Tongue (tissue), 2 donors: Measurements from ENCODE around the gene PELI3. TPM values are rescaled to one million over a fixed set of nuclear protein-coding genes. Genes with fewer than 3 reads are reported as not detected.
"Not testable (repeated sequence)": the region's sequence is repeated elsewhere in the genome, so short reads cannot be mapped to it uniquely, and the experiment has no call there.

Experiments used
- DNase-seq: peaks from one replicate; pipeline ENCODE4 v3.0.0-alpha.2; 2015
- total RNA-seq: library from RNA; depleted of rRNA; stranded (reverse); fragments of >200 nt; gene quantifications from one replicate; pipeline ENCODE4 v1.2.3, GENCODE V29; 2014

Gene PELI3
- total RNA-seq, 1 donor from 2014 or later, result 5.9 TPM

DNA sequence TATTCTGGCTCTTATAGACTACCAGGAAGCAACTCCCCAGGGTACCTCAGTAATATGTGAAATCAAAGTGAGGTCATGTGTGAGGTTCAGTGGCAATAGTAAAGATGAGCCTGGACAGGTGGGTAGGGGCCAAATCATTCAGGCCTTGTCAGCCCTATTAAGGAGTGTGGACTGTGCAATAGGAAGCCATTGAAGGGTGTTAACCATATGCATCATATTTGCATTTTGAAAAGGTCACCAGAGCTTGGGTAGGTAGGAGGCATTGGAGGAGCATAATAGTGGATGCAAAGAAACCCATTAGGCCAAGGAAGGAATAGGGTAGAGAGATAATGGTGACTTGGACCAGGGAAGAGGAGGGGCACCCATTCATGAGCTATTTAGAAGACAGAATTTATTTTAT, 19.7 kb upstream of the PELI3 start:
- no peak for DNase-seq

DNA sequence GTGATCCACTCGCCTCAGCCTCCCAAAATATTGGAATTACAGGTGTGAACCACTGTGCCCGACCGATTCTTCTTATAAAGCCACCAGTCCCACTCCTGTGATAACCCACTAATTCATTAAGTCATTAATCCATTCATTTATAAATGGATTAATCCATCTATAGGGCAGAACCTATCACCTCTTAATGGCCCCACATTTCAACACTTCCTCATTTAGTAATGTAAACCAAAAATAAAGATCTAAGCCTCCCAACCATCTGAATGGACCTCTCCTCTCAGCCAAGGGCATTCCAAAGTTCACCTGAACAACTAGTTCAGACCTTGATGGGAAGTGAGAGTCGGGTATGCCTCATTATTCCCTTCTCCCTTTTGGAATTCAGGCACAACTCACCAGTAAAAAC, 18.2 kb upstream of the PELI3 start:
- DNase-seq, result no peak

DNA sequence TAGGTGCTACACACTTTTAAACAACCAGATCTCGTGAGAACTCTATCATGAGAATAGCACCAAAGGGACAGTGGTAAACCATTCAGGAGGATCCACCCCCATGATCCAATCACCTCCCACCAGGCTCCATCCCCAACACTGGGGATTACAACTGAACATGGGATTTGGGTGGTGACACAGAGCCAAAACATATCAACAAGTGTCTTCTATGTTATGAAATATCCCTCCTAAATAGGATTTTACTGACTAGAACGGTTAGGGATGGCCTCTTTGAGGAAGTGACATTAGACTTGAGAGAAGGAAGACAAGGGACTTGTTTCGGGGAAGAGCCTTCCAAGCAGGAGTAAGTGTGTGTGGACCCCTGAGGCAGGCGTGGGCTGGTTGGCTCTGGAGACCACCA, 16.1 kb upstream of the PELI3 start:
- DNase-seq, result no peak

DNA sequence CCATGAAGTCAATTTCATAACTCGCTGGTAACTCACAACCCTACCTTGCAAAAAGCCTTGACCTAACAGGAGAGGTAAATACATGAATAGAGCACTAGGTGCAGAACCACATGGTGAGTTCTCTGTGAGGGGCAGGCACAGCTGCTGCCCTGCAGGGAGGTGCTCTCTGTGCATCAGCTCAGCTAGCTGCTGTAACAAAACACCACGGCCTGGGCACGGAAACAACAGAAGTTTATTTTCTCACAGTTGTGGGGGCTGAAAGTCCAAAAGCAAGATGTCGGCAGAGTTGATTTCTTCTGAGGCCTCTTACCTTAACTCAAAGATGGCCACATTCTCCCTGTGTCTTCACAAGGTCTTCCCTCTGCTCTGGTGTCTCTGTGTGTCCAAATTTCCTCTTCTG, 15.0 kb upstream of the PELI3 start:
- no peak for DNase-seq

DNA sequence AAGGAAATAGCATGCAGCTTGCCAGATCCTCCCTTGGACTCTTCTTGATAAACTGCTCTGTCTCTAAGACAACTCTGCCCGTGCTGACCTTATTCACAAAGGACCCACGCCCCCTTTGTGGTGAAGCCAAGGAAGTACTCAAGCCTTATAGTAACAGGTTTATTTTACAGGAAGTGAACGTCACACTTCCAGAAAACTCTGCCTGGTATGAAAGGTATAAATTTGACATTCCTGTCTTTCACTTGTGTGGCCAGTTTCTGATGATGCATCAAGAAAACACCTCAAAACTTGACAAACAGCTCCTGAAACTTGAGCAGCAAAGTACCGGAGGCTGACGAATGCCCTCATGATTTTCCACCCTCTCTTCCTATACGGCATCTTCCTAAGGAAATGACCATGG, 12.5 kb upstream of the PELI3 start:
- DNase-seq, result no peak

DNA sequence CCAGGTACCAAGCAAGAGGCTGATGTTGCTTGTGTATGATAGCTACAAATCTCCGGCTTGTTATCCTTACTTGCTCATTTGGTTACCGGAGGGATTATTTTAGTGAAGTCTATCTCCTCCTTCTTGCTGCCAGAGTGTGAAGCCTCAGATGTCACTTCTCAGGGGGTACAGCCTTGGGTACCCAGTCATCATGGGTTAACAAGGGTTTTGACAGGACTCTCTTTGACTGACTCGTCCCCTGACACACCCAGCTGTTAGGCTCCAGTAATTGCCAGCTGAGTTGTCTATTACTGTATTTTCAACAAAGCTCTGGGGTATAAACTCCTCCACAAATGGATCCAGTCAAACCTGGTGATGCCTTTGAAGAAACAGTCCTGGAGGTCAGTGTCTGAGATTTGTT, 11.9 kb upstream of the PELI3 start:
- no peak for DNase-seq

DNA sequence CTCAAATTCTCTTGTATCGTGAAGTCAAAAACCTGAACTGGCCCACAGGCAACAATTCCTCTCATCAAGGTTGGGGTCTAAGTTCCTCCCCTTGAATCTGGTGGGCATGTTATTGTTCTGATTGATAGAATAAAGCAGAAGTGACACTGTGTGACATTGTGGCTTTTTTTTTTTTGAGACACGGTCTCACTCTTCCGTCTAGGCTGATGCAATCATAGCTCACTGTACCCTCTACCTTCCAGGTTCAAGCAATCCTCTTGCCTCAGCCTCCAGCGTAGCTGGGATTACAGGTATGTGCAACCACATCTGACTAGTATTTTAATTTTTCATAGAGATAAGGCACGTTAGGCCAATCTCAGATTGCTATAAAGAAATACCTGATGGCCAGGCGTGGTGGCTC, 8.9 kb upstream of the PELI3 start:
- DNase-seq, result no peak

DNA sequence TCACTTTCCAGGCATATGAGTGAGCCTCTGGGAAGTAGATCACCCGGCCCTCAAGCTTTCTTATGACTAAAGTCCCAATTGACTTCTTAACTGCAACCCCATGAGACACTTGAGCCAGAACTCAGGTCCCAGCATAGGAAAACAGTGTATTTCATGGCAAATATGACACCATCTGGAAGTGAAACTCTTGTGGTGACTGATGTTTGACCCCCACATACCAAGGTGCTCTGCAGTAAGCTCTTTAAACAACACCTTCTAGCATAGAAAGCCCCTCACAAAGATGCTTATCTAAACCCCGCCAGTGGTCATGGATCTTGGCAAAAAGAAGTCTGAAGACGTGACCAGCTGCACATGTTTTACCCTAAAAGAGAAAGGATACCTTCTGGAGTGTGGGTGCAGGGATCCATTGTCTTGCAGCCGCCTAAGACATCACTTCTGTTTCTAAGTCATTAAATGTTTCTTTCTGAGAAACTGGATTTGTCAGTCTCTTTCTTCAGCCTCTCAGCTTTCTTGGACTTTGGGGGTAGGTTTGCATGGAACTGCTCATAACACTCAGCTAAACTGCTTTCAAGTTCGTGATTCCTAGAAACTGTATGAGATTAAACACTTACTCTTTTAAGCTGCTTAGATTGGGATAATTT, 7.4 kb upstream of the PELI3 start:
- DNase-seq, result no peak

DNA sequence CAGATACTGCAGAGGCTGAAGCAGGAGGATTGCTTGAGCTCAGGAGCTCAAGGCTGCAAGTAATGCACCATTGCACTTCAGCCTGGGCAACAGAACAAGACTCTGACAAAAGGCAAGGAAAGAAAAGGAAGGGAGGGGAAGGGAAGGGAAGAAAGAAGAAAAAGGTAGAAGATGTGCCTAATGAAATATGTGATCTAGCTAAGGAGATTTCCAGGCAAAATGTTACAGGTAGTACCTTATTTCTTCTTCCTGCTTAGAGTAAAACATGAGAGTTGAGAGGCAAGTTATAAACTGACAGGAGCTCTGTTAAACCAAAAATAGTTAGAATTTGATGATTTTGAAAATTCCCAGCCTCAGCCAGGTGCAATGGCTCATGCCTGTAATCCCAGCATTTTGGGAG, 4.7 kb upstream of the PELI3 start:
- no peak for DNase-seq

DNA sequence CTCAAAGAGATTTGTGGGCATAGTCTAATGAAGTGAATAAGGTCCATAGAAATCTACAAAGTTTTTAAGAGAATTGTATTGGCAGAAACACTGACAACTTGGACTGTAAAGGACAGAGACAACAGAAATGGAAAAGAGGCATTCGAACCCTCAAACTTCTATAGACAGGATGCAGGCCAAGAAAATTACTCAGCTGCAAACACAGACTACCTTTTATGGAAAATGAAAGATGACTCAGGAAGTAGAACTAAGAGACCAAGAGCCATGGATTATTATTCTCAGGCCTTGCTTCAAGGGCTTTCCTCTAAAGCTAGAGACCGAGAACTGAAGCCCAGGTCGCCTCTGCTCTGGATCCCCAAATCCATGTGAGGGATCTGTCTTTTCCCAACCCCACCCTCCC, 3.8 kb upstream of the PELI3 start:
- no peak for DNase-seq

DNA sequence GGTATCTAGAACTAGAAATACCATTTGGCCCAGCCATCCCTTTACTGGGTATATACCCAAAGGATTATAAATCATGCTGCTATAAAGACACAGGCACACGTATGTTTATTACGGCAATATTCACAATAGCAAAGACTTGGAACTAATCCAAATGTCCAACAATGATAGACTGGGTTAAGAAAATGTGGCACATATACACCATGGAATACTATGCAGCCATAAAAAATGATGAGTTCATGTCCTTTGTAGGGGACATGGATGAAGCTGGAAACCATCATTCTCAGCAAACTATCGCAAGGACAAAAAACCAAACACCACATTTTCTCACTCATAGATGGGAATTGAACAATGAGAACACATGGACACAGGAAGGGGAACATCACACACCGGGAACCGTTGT, 2.6 kb upstream of the PELI3 start:
- not testable (repeated sequence) for DNase-seq

DNA sequence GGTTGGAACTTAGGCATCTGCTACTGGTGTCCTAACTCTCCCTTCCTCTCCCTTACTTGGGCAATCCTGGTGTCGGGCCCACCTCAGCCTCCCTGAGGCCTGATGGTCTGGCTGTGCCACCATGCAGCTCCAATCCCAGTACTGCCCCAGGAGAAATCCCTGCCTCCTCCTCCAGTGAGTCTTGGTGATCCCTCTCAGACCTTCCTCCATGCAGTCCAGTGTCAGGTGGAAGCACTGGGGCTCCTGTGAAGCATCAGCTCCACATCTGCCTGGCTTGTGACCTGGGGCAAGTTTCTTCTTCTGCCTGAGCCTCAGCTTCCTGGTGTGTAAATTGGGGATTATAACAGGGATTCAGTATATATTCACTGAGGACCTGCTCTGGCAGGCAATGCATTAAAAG, 1.8 kb upstream of the PELI3 start:
- DNase-seq, result no peak

DNA sequence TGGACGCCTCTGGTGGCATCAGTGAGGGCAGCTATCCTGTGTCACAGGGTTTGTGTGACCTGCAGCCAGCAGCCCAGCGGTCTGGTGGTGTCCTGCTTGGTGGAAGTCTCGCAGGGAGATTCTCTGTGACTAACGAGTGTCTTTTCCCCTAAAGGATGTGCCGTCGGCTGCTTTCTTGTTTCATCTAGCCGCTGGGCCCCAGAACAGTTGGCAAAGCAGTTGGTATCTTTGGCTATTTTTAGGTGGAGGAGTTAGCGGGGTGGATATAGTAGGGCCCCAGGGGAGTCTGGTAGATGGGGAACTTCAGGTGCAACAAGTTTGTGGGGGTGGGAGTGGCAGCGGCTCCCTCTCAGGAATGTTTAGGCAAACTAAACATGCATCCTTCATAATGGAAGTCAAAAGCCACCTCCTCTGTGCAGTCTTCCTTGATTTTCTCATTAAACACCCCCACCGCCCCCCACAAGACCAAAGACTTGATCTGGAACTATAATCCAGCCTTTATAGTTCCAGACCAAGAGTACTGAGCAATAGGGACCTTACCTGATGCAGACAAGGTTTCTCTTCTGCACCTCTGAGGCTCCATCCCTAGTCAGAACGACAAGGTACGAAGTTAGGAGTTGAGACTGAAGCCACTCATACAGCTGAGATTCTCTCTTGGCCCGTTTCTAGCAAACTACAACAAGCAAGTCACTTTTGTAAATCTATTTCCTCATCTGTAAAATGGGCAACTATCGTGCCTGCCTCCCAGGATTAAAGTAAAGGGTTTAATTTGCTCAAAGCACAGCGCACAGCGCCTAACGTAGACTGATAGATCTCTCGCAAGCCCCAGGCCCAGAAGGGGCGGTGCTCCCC, 1.1 kb upstream of the PELI3 start:
- DNase-seq, result peak; percentile 68

DNA sequence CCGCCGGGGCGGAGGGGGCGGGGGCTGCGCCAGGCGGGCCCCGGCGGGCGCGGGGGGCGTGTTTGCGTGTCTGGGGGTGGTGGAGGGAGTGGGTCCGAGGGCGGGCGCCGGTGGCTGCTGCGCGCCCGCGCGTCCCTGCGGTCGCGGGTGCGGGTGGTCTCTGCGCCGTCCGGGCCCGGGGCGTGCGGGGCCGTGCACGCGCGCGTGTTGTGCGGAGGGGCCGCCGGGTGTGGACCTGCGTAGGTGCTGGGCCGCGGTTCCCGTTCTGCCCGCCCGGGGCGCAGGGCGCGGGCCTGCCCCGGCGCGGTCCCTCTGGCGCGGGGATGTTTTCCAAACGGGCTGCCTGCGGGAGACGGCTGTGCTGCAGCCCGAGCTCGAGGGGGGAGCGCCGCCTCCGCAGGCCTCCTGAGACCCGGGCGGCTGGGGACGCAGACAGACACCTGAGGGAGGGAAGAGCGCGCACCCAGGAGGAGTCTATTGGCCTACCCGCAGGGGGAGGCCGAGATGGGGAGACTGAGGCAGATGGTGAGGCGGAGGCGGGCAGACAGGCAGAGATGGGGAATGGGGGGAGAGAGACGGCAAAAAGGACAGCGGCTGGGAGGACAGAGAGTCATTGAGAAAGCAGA, 442 bp downstream of the PELI3 start:
- DNase-seq, result peak; percentile 38

DNA sequence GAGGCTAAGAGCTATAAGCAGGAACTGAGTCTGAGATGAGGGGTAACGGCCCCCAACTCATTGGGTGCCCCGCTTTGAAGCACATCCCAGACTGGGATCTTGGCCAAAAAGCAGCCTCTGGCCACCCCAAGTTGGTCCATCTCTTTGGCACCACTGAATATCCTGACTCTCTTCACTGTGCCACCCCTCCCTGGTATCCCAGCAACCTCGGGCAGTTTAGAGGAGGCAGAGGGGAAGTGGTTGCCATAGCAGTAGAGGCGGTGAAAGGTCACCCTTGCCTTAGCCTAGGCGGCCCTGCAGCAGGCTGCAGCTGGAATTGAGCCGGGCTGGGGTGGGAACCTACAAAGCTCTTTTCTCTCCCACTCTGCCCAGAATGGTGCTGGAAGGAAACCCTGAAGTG, 1.1 kb downstream of the PELI3 start:
- no peak for DNase-seq

DNA sequence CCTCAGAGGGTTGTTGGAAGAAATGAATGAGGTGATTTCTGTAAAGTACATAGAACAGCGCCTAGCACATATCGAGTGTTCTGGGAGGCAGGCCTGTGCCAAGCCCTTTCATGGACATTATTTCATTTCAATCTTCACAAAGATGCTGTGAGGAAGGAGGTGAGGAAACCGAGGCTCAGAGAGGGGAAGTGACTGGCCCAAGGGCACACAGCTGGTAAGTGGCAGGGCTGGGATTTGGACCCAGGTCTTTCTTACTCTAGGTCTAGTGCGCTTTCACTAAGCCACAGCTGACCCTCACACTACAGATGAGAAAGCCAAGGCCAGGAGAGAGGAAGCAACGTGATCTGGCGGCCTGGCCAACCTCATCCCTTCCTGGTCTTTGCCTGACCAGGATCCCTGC, 2.0 kb downstream of the PELI3 start:
- no peak for DNase-seq

DNA sequence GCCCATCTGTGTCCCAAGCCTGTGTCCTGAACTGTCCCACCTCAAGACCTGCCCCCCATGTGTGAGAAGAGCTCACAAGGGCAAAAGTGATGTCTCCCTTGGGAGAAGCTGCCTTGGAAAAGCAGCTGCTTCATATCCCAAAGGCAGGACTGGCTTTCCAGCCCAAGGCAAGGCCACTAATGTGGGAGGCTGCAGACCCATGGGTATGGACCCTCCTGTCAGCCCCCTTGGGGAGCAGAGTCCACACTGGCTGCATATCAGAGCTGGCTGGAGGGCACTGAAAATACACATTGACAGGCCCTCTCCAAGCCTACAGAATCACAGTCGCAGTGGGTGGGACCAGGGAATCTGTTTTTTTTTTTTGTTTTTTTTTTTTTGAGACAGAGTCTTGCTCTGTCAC, 2.7 kb downstream of the PELI3 start:
- no peak for DNase-seq

DNA sequence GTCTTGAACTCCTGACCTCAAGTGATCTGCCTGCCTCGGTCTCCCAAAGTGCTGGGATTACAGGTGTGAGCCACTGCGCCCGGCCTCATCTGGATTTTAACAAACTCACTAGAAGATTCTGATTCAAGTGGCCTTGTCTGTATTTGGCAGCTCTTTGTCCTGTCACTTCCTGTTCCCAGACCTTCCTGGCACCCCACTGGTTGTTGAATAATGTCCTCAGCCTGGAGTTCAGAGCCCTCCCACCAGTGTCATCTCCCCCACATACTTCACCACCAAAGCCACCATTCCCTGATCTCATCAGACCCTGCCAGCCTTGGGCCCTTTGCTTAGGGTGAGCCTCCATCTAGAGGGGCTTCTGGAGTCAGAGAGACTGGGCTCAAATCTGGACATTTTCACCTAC, 3.3 kb downstream of the PELI3 start:
- no peak for DNase-seq

DNA sequence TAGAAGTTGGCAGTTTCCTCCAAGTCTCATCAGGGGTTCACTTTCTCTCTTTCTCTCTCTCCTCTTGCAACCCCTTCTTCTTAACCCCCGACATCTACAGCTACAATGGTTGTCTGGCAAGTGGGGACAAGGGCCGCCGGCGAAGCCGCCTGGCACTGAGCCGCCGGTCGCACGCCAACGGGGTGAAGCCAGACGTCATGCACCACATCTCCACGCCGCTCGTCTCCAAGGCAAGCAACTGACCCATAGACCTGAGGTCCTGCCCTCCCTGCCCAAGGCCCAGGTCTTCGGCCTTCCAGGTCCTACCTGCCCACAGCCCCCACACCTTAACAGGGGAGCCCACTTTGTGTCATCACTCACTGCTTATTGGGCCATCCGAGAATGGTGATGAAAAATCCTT, 4.4 kb downstream of the PELI3 start:
- DNase-seq, result no peak

DNA sequence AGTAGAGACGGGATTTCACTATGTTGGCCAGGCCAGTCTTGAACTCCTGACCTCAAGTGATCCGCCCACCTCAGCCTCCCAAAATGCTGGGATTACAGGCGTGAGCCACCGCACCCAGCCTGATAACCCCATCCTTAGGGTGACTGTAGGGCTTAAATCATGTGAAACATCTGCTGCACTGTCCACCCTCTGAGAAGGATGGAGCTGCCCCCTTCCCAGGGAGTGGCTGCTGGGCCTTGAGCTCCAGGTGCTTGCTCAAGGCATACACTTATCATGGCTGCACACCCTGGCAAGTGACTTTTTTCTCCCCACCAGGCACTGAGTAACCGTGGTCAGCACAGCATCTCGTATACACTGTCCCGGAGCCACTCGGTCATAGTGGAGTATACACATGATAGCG, 5.3 kb downstream of the PELI3 start:
- no peak for DNase-seq

DNA sequence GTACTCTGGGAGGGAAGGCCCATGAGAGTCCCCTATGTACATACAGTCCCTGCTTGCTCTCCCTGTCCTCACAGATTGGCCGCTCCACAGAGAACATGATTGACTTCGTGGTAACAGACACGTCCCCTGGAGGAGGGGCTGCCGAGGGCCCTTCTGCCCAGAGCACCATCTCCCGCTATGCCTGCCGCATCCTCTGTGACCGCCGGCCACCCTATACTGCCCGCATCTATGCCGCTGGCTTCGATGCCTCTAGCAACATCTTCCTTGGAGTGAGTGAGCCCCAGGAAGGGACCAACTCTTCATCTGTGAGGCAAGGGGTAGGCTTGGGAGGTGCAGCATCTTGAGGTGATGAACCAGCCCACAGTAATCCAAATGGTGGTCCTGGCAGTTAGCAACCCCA, 6.5 kb downstream of the PELI3 start:
- DNase-seq, result no peak

DNA sequence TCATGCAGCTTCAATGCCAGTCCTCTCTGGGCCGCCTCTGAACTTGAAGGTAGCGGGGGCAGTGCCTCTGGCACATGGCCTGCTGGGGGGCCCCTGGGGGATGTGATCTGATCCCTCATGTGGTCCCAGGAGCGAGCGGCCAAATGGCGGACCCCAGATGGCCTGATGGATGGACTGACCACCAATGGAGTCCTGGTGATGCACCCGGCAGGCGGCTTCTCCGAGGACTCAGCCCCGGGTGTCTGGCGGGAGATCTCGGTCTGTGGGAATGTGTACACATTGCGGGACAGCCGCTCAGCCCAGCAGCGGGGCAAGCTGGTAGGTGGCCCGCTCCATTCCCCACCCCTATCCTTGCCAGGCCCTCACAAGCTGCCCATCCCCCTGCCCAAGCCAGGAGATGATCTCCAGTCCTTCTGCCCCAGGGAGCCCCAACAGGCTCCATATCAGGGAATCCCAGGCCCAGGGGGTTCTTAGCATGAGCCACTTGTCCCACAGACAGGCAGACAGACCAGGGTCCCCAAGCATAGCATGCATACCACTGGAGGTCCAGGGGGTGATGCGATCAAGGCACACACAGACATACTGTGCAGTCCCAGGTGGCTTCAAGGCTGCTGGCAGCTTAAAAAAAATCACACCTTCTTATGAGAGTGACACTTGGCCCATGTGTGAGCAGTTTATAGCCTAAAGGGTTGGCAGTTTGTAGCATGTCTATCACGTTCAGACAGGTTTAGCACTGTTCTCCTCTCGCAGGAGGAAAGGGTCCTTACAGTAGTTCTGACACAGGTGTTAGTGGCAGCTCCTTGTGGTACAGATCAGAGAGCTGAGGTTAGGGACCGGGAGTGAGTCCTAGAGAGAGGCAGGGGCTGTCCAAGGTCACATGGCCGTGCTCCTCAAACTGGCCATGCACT, 7.2 kb downstream of the PELI3 start:
- DNase-seq, result no peak
